Body of pancreas (tissue), 4 donors: ENCODE measurements around the gene SIDT1. TPM values are rescaled to one million over a fixed set of nuclear protein-coding genes. Genes with fewer than 3 reads are reported as not detected.

Experiments
- ATAC-seq: fragments of 150-250 bp; one replicate; pipeline ENCODE4 v1.9.1; 2016
- DNase-seq, 4 donors: peaks; one replicate each; pipeline ENCODE4 v3.0.0-alpha.2; 2019
- H3K27ac ChIP-seq, 4 donors: fragments of 200-600 bp; sonication (generic); 1 replicate in 3 of 4; 2 replicates in 1 of 4; pipeline versions ENCODE4 v1.5.1 to v1.6.1; 2016 to 2019; ENCODE audit warnings: mild to moderate bottlenecking in 1 of 4, mixed read lengths in 1 of 4, moderate library complexity in 1 of 4
- H3K27me3 ChIP-seq, 2 donors: fragments of 200-600 bp; sonication (generic); one replicate each; pipeline ENCODE4 v1.6.0; 2016; ENCODE audit warnings: mild to moderate bottlenecking in 1 of 2
- H3K36me3 ChIP-seq, 2 donors: fragments of 200-600 bp; sonication (generic); replicated peaks in 1 of 2; 2 replicates each; pipeline ENCODE4 v1.5.1; 2016; ENCODE audit warnings: low read depth in 2 of 2; ENCODE audit not compliant: insufficient read depth in 1 of 2
- H3K4me1 ChIP-seq: fragments of 200-600 bp; sonication (generic); one replicate; pipeline ENCODE4 v1.6.0; 2016
- H3K4me3 ChIP-seq, 2 donors: fragments of 200-600 bp; sonication (generic); 1 replicate in 1 of 2; 2 replicates in 1 of 2; pipeline ENCODE4 v1.5.1; 2016 to 2019
- H3K9me3 ChIP-seq, 3 donors: fragments of 200-600 bp; sonication (generic); 1 replicate in 2 of 3; 2 replicates in 1 of 3; pipeline ENCODE4 v1.5.1; 2016
- CTCF ChIP-seq, 7 experiments: fragments of 450-650 bp in 4 of 7; fragments of 200-600 bp in 3 of 7; sonication (generic) in 3 of 7; IDR thresholded peaks; one replicate each; pipeline ENCODE4 v1.5.1; 2016 to 2019; ENCODE audit warnings: antibody characterized with exemption in 7 of 7
- POLR2A ChIP-seq, 3 donors: fragments of 450-650 bp; IDR thresholded peaks; one replicate each; pipeline ENCODE4 v1.6.1; 2016; ENCODE audit warnings: antibody characterized with exemption in 3 of 3, mild to moderate bottlenecking in 2 of 3
- WGBS, 2 donors: methylation state at CpG; one replicate each; pipeline ENCODE4 v1.1.5; 2017; 5-methylcytosine and 5-hydroxymethylcytosine counted together
- intact Hi-C: fragments of 100-400 bp; cut with DNase I; formaldehyde crosslinking; loops from one replicate; pipeline ENCODE4 v1.15.1; 2023
- total RNA-seq, 2 donors: library from RNA; depleted of rRNA; stranded (reverse); fragments of >200 nt; gene quantifications; one replicate each; pipeline ENCODE4 v1.1.0, GENCODE V29; 2016

Gene SIDT1
- total RNA-seq, 2 donors from 2014 or later: 1.6 to 8.8 TPM

DNA sequence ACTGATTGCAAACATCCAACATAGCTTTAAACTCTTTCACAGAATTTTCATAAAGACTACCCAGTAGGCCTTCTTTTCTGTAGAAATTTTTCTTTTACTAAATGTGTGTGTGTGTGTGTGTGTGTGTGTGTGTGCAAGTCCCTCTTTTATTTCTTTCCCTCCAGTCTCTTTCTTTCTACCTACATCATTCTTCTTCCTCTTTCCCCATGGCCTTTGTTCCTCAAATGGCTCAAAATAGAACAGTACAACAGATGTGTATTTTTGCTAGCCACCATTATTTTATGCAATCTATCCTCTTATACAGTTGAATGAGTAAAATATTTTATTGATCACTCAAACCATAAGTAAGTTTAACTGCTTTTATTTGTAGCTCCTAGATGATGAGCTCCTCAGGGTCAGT lies 87.7 kb downstream of the SIDT1 start:
- Histone ChIP-seq H3K4me3 (no peak overlapping the region), H3K9me3 (no peaks in the 10 kb centered on the region), H3K36me3 (no peaks in the 10 kb centered on the region), H3K27me3 (no peaks in the 10 kb centered on the region), H3K27ac (no peak overlapping the region), H3K4me1 (no peaks in the 10 kb centered on the region)
- no peak for ATAC-seq
- intact Hi-C loops: loop anchor here (10.0 kb wide), 1 partner anchor 125 kb away; no protein-coding TSS in a partner anchor
- TF ChIP-seq CTCF (IDR thresholded peaks at IDR 0.05) (no peak), POLR2A (IDR thresholded peaks at IDR 0.05) (no peak)
- no peak for DNase-seq

DNA sequence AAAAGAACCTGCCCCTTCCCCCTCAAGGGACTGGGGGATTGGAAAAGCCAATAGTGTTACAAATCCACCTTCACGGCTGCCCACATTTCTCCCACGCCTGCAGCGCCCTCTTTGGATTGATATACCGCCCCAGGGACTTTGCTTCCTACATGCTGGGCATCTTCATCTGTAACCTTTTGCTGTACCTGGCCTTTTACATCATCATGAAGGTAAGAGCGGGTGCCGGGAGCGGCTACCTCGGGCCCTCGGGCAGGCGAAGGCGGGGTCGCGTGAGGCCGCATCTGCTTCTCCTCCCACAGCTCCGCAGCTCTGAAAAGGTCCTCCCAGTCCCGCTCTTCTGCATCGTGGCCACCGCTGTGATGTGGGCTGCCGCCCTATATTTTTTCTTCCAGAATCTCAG lies 91.0 kb downstream of the SIDT1 start:
- ATAC-seq: no peak
- DNase-seq: no peak
- Histone ChIP-seq H3K27me3 (no peaks in the 10 kb centered on the region), H3K27ac (no peak overlapping the region), H3K9me3 (no peaks in the 10 kb centered on the region), H3K4me1 (peaks cover 6% of the 10 kb centered on the region), H3K4me3 (no peak overlapping the region), H3K36me3 (no peaks in the 10 kb centered on the region)
- TF ChIP-seq CTCF (IDR thresholded peaks at IDR 0.05): no peak
- TF ChIP-seq POLR2A (IDR thresholded peaks at IDR 0.05): no peak
- 64 to 81% methylated on average over 19 of the region's 19 CpGs for WGBS, 2 donors
- intact Hi-C loops: loop anchor here (10.0 kb wide), 1 partner anchor 129 kb away; no protein-coding TSS in a partner anchor

GRCh38 chr3:113623811-113624210 lies 91.5 kb downstream of the SIDT1 start:
- Histone ChIP-seq H3K27me3 (no peaks in the 10 kb centered on the region), H3K27ac (no peak overlapping the region), H3K4me3 (no peak overlapping the region), H3K4me1 (peaks cover 6% of the 10 kb centered on the region), H3K9me3 (no peaks in the 10 kb centered on the region), H3K36me3 (no peaks in the 10 kb centered on the region)
- no peak for TF ChIP-seq POLR2A (IDR thresholded peaks at IDR 0.05)
- no peak for TF ChIP-seq CTCF (IDR thresholded peaks at IDR 0.05)
- 87 to 92% methylated on average over 7 of the region's 7 CpGs for WGBS, 2 donors
- DNase-seq (no peak), ATAC-seq (no peak)
- intact Hi-C loops: loop anchor here (10.0 kb wide), 1 partner anchor 129 kb away; no protein-coding TSS in a partner anchor

DNA sequence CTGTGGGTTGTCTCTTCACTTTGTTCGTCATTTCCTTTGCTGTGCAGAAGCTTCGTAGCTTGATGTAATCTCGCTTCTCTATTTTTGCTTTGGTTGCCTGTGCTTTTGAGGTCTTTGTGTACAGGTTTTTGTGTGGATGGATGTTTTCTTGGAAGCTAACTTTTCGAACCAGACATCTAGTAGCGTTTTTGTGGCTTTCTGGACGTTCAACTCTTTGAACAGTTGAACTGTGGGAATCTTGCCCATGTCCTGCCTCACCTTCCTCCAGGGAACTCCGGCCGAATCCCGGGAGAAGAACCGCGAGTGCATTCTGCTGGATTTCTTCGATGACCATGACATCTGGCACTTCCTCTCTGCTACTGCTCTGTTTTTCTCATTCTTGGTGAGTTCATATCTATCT lies 93.5 kb downstream of the SIDT1 start:
- no peak for ATAC-seq
- Histone ChIP-seq H3K9me3 (no peaks in the 10 kb centered on the region), H3K4me1 (peaks cover 6% of the 10 kb centered on the region), H3K27ac (peak overlapping the region in 1 of 4 donors; percentile 34), H3K27me3 (no peaks in the 10 kb centered on the region), H3K36me3 (no peaks in the 10 kb centered on the region), H3K4me3 (no peak overlapping the region)
- DNase-seq: no peak
- intact Hi-C loops: loop anchor here (10.0 kb wide), 1 partner anchor 131 kb away; no protein-coding TSS in a partner anchor
- WGBS, 2 donors: 56 to 69% methylated on average over 12 of the region's 12 CpGs
- TF ChIP-seq POLR2A (IDR thresholded peaks at IDR 0.05) (peak in 1 of 3 donors; percentile 24), CTCF (IDR thresholded peaks at IDR 0.05) (no peak)
